ENCODE measurements around the gene CACNA1D.

The CACNA1D gene

DNA sequence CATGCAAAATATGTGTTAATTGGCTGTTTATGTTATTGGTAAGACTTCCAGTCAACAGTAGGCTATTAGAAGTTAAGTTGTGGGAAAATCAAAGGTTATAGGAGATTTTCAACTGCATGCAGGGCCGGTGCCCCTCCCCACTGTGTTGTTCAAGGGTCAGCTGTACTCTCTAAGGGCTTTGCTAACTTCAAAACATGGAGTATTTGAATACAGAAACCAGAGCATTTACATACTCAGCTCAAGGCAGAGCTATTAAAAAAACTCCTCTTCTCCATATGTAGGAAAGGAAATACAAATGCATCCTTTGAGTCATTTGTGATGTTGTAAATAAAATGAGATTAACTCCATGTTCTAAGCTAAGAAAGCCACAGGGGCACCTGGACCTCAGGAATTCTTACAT is 368.7 kb downstream of the CACNA1D start:
- DNase-seq, result no peak
